OCI-LY3 (cell line): ENCODE data around the gene ATG7.

Experiments
- EZH2phosphoT487 ChIP-seq: fragments of 200-600 bp; shearing (Covaris generic); IDR thresholded peaks from 2 replicates; pipeline ENCODE4 v1.6.1; 2018; ENCODE audit warnings: antibody characterized with exemption, mixed run types, low read depth
- TF ChIP-seq, protein P1 (sequence below): fragments of 200-600, 300-600 bp; sonication (generic); IDR thresholded peaks from 2 replicates; pipeline ENCODE4 v1.5.1; 2014; ENCODE audit warnings: antibody characterized with exemption, low read length, low read depth

GRCh38 chr3:11230125-11230524, 42.1 kb upstream of the ATG7 start:
- TF ChIP-seq, protein P1, sequence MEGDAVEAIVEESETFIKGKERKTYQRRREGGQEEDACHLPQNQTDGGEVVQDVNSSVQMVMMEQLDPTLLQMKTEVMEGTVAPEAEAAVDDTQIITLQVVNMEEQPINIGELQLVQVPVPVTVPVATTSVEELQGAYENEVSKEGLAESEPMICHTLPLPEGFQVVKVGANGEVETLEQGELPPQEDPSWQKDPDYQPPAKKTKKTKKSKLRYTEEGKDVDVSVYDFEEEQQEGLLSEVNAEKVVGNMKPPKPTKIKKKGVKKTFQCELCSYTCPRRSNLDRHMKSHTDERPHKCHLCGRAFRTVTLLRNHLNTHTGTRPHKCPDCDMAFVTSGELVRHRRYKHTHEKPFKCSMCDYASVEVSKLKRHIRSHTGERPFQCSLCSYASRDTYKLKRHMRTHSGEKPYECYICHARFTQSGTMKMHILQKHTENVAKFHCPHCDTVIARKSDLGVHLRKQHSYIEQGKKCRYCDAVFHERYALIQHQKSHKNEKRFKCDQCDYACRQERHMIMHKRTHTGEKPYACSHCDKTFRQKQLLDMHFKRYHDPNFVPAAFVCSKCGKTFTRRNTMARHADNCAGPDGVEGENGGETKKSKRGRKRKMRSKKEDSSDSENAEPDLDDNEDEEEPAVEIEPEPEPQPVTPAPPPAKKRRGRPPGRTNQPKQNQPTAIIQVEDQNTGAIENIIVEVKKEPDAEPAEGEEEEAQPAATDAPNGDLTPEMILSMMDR = no peak
- TF ChIP-seq EZH2phosphoT487 = no peak
